Ectodermal cell (in vitro differentiated cells): Measurements from ENCODE around the gene MSI2.

ENCODE experiments used
- H3K27ac ChIP-seq: 2 replicates; pipeline ENCODE4 v1.7.0; 2013; ENCODE audit warnings: mild to moderate bottlenecking, low read depth, low read length; ENCODE audit not compliant: insufficient read depth, poor library complexity, severe bottlenecking
- H3K27me3 ChIP-seq: 2 replicates; pipeline ENCODE4 v1.7.0; 2013; ENCODE audit warnings: mild to moderate bottlenecking, low read length; ENCODE audit not compliant: insufficient read depth, control insufficient read depth, poor library complexity, severe bottlenecking
- H3K36me3 ChIP-seq: one replicate; pipeline ENCODE4 v1.7.0; 2013; ENCODE audit warnings: low read length; ENCODE audit not compliant: control insufficient read depth, insufficient read depth
- H3K4me1 ChIP-seq: one replicate; pipeline ENCODE4 v1.7.0; 2013; ENCODE audit warnings: low read length; ENCODE audit not compliant: control insufficient read depth, insufficient read depth
- H3K4me3 ChIP-seq: 2 replicates; pipeline ENCODE4 v1.7.0; 2013; ENCODE audit warnings: low read depth, low read length, control low read depth; ENCODE audit not compliant: insufficient read depth
- H3K9me3 ChIP-seq: 2 replicates; pipeline ENCODE4 v1.7.0; 2013; ENCODE audit warnings: mild to moderate bottlenecking, low read length, moderate library complexity; ENCODE audit not compliant: control insufficient read depth
- WGBS, 2 experiments: methylation state at CpG; one replicate each; pipeline ENCODE4 v1.1.7; 2013; ENCODE audit warnings: missing lambda C conversion rate in 2 of 2; 5-methylcytosine and 5-hydroxymethylcytosine counted together

The MSI2 gene

GRCh38 chr17:57556977-57557376 is 300.7 kb downstream of the MSI2 start:
- Histone ChIP-seq H3K9me3 (no peaks in the 10 kb centered on the region), H3K27me3 (no peaks in the 10 kb centered on the region), H3K36me3 (no peaks in the 10 kb centered on the region), H3K27ac (no peak overlapping the region), H3K4me1 (peaks cover 57% of the 10 kb centered on the region), H3K4me3 (no peak overlapping the region)
- 84% methylated on average over 8 of the region's 8 CpGs for WGBS, 2 experiments

GRCh38 chr17:57557416-57557815 is 301.1 kb downstream of the MSI2 start:
- Histone ChIP-seq H3K36me3 (no peaks in the 10 kb centered on the region), H3K4me3 (no peak overlapping the region), H3K27me3 (no peaks in the 10 kb centered on the region), H3K9me3 (no peaks in the 10 kb centered on the region), H3K4me1 (peaks cover 55% of the 10 kb centered on the region), H3K27ac (peak overlapping the region; percentile 53)
- 91 to 95% methylated on average over 4 of the region's 4 CpGs for WGBS, 2 experiments

- Histone ChIP-seq H3K27ac (peak overlapping the region; percentile 40), H3K4me1 (peaks cover 49% of the 10 kb centered on the region), H3K27me3 (no peaks in the 10 kb centered on the region), H3K36me3 (no peaks in the 10 kb centered on the region), H3K4me3 (no peak overlapping the region), H3K9me3 (no peaks in the 10 kb centered on the region)
- WGBS, 2 experiments = 87 to 88% methylated on average over 22 of the region's 22 CpGs
Measured at GRCh38 chr17:57557834-57558681, 301.7 kb downstream of the MSI2 start.

GRCh38 chr17:57559226-57559625 is 302.9 kb downstream of the MSI2 start:
- H3K36me3 ChIP-seq = no peaks in the 10 kb centered on the region
- no peaks in the 10 kb centered on the region for H3K27me3 ChIP-seq
- H3K4me3 ChIP-seq = no peak overlapping the region
- no peak overlapping the region for H3K27ac ChIP-seq
- peaks cover 38% of the 10 kb centered on the region for H3K4me1 ChIP-seq
- H3K9me3 ChIP-seq = no peaks in the 10 kb centered on the region
- WGBS, 2 experiments = 94 to 95% methylated on average over 7 of the region's 7 CpGs

- H3K4me1 ChIP-seq = peaks cover 32% of the 10 kb centered on the region
- 94 to 95% methylated on average over 14 of the region's 14 CpGs for WGBS, 2 experiments
- no peak overlapping the region for H3K27ac ChIP-seq
- no peak overlapping the region for H3K4me3 ChIP-seq
- H3K36me3 ChIP-seq = no peaks in the 10 kb centered on the region
- no peaks in the 10 kb centered on the region for H3K9me3 ChIP-seq
- H3K27me3 ChIP-seq = no peaks in the 10 kb centered on the region
Measured at GRCh38 chr17:57559634-57560318, 303.5 kb downstream of the MSI2 start.

- no peaks in the 10 kb centered on the region for H3K9me3 ChIP-seq
- no peaks in the 10 kb centered on the region for H3K36me3 ChIP-seq
- H3K27me3 ChIP-seq = no peaks in the 10 kb centered on the region
- peaks cover 27% of the 10 kb centered on the region for H3K4me1 ChIP-seq
- 85 to 88% methylated on average over 4 of the region's 4 CpGs for WGBS, 2 experiments
- H3K27ac ChIP-seq = no peak overlapping the region
- no peak overlapping the region for H3K4me3 ChIP-seq
Measured at GRCh38 chr17:57560319-57560705, 304.0 kb downstream of the MSI2 start.

- no peaks in the 10 kb centered on the region for H3K27me3 ChIP-seq
- 93 to 96% methylated on average over 12 of the region's 12 CpGs for WGBS, 2 experiments
- H3K9me3 ChIP-seq = no peaks in the 10 kb centered on the region
- no peaks in the 10 kb centered on the region for H3K36me3 ChIP-seq
- peaks cover 18% of the 10 kb centered on the region for H3K4me1 ChIP-seq
- H3K4me3 ChIP-seq = no peak overlapping the region
- H3K27ac ChIP-seq = no peak overlapping the region
Measured at GRCh38 chr17:57561072-57561861, 304.9 kb downstream of the MSI2 start.

GRCh38 chr17:57562184-57562698 is 305.9 kb downstream of the MSI2 start:
- H3K36me3 ChIP-seq = no peaks in the 10 kb centered on the region
- WGBS, 2 experiments = 95 to 96% methylated on average over 7 of the region's 7 CpGs
- no peaks in the 10 kb centered on the region for H3K27me3 ChIP-seq
- H3K4me1 ChIP-seq = peaks cover 15% of the 10 kb centered on the region
- H3K4me3 ChIP-seq = no peak overlapping the region
- H3K27ac ChIP-seq = no peak overlapping the region
- H3K9me3 ChIP-seq = no peaks in the 10 kb centered on the region

GRCh38 chr17:57563958-57564357 is 307.6 kb downstream of the MSI2 start:
- Histone ChIP-seq H3K9me3 (no peaks in the 10 kb centered on the region), H3K4me1 (peaks cover 6% of the 10 kb centered on the region), H3K36me3 (no peaks in the 10 kb centered on the region), H3K27me3 (no peaks in the 10 kb centered on the region), H3K4me3 (no peak overlapping the region), H3K27ac (no peak overlapping the region)
- 94 to 96% methylated on average over 8 of the region's 8 CpGs for WGBS, 2 experiments

- Histone ChIP-seq H3K4me1 (peaks cover 8% of the 10 kb centered on the region), H3K9me3 (no peaks in the 10 kb centered on the region), H3K36me3 (no peaks in the 10 kb centered on the region), H3K4me3 (no peak overlapping the region), H3K27ac (no peak overlapping the region), H3K27me3 (no peaks in the 10 kb centered on the region)
- WGBS, 2 experiments = 94 to 95% methylated on average over 6 of the region's 6 CpGs
Measured at GRCh38 chr17:57565176-57565575, 308.9 kb downstream of the MSI2 start.
